Retinal pigment epithelial cell (primary cell): ENCODE measurements around the gene AGBL5.

Experiments
- DNase-seq: peaks from one replicate; pipeline ENCODE4 v3.0.0-alpha.2; 2010; ENCODE audit warnings: low read depth
- H3K4me3 ChIP-seq: 2 replicates; pipeline ENCODE4 v1.5.1; 2011; ENCODE audit warnings: mild to moderate bottlenecking, low read length, control low read depth, moderate library complexity
- CTCF ChIP-seq: conservative IDR thresholded peaks from 2 replicates; pipeline ENCODE4 v1.5.1; 2011; ENCODE audit warnings: low read depth, low read length, control low read depth, inconsistent platforms

The AGBL5 gene

DNA sequence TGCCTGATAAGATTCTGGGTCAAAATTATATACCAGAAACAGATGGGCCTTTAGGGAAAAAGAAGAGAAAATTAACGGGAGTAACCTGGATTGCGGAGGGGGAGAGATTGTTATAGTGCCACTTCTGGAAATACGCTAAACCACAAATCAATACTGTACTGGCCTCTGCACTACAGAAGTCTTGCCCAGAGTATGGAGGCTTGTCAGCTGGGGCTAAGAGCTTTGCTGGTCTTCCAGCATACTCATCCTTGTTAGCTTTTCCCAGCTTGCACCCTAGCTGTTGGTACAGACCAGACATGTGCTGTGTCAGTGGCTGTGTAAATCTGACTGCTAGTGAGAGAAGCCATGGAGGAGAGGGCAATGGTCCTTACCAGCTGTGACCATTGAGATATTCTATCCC lies 8.9 kb downstream of the AGBL5 start:
- DNase-seq, result no peak
- no peak overlapping the region for H3K4me3 ChIP-seq
- no peak for TF ChIP-seq CTCF

DNA sequence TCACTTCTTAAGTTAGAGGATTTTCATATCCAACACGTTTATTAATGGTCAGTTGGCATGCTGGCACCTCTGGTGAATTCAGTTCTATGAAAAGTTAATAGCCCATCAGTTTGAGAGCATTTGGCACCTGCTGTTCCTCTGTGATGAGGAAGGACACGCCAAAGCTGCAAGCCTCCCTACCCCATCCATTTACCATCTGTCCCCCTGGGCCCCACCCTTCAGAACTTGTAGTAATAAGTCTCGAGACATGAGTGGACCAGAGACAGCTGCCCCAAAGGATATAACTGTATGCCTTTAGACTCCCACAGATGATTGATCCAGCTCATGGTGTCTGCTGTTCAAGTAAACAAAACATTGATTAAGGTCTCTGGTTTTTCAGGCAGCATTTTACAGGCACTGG lies 13.7 kb downstream of the AGBL5 start:
- no peak for TF ChIP-seq CTCF
- no peak for DNase-seq
- H3K4me3 ChIP-seq, result no peak overlapping the region

DNA sequence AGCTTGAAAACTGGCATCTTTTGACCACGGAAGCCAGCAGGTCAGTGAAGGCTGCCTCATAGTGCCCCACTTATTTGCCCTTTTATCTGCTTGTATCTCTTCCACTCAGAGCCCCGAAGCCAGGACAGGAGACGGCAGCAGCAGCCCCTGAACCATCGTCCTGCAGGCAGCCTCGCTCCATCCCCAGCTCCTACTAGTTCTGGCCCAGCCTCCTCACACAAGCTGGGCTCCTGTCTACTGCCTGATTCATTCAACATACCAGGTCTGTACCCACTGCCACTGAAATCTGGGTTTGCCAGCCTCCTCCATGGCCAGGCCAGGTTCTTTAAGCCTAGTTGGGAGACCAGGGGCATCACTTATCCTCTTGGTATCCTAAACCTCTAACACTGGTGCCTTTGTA lies 15.9 kb downstream of the AGBL5 start:
- no peak for TF ChIP-seq CTCF
- DNase-seq, result no peak
- H3K4me3 ChIP-seq, result no peak overlapping the region

DNA sequence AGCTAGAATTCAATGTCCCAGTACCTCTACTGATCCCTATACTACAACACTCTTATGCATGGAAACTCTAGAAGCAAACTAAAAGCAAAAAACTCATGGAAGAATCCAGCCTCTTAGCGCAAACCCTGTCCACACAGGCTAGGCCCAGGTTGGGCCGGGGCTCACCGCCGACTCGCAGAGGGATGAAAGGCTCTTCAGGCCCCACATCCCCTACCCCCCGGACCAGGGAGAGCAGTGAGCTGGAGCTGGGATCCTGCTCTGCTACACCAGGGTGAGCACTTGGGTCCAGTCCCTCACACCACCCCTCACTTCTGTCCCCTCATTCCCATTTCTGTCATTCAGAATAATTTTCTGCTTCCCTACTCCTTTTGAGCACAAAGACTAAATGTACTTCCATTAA lies 18.0 kb downstream of the AGBL5 start:
- no peak overlapping the region for H3K4me3 ChIP-seq
- no peak for TF ChIP-seq CTCF
- no peak for DNase-seq

DNA sequence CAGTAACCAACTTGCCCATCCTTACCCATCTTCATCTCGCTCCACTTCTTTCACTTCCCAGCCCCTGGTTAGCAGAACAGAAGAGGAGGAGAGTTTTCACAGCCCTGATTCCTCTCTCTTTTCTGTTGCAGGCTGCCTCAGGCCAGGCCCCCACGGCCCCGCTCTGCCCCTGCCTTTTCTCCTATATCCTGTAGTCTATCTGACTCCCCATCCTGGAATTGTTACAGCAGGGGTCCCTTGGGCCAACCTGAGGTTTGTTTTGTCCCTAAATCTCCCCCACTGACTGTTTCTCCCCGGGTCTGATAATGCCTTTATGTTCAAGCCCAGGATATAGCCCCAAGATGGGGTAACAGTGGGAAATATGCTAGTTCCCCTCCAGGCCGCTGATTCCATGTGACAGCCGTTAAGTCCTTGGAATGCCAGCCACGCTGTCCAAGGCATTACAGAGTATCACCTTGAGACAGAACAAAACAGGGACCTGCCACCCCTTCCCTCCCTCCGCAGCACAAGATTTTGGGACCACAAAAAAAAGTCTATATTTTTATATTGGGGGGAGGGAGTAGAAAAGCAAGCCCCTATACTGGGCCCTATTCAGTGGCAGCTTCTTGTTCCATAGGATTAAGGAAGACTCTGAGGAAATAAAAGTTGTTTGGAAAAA lies 18.6 kb downstream of the AGBL5 start:
- TF ChIP-seq CTCF, result no peak
- peak overlapping the region; percentile 94 for H3K4me3 ChIP-seq
- DNase-seq, result no peak

DNA sequence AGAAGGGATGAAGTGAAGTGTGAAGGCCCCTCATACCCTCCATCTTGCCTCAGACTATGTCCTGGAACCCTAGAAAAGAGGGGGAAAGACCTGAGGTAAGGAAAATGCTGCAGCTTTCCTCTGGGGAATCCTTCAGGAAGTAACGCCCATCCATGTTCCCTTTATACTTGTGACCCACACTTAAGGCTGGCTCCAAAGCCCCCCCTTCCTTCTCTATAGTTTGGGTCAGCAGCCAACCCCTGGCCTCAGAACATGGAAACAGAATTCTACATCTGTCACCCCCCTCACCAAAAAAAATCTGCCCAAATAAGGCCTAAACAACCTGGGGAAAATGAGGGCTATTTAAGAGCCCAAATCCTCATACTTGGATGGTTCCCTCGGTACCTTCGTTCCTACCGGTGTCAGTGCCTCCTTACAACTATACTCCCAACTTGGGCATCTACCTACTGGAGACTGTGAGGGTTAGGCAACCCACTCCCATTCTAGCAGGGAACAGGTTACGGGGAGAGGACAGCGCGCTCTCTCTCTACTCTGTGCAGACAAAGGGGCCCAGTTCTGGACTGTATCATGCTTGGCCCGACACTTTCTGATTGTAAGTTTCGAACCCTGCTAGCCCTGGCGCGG lies 19.3 kb downstream of the AGBL5 start:
- no peak for DNase-seq
- peak overlapping the region; percentile 94 for H3K4me3 ChIP-seq
- no peak for TF ChIP-seq CTCF
